Testis (tissue), 3 donors: Measurements from ENCODE around the gene TBKBP1. TPM values are rescaled to one million over a fixed set of nuclear protein-coding genes. Genes with fewer than 3 reads are reported as not detected.

ENCODE experiments used
- DNase-seq: peaks from one replicate; pipeline ENCODE4 v3.0.0-alpha.2; 2019
- H3K27ac ChIP-seq, 2 donors: fragments of 200-600 bp; sonication (generic); one replicate each; pipeline ENCODE4 v1.5.1; 2019
- H3K27me3 ChIP-seq: fragments of 200-600 bp; sonication (generic); one replicate; pipeline ENCODE4 v1.5.1; 2019
- H3K36me3 ChIP-seq: fragments of 200-600 bp; sonication (generic); one replicate; pipeline ENCODE4 v1.5.1; 2017; ENCODE audit warnings: low read depth; ENCODE audit errors: missing control alignments
- H3K4me1 ChIP-seq: fragments of 200-600 bp; sonication (generic); one replicate; pipeline ENCODE4 v1.5.1; 2019
- H3K4me3 ChIP-seq, 2 donors: fragments of 200-600 bp; sonication (generic); one replicate each; pipeline ENCODE4 v1.5.1; 2017 to 2019
- H3K9me3 ChIP-seq: fragments of 200-600 bp; sonication (generic); one replicate; pipeline ENCODE4 v1.5.1; 2017
- POLR2A ChIP-seq: fragments of 450-650 bp; IDR thresholded peaks from one replicate; pipeline ENCODE4 v1.6.1; 2017; ENCODE audit warnings: antibody characterized with exemption, mild to moderate bottlenecking, moderate library complexity
- WGBS, 2 donors: methylation state at CpG; one replicate each; pipeline ENCODE4 v1.1.5; 2018; 5-methylcytosine and 5-hydroxymethylcytosine counted together
- intact Hi-C: fragments of 100-400 bp; cut with DNase I; formaldehyde crosslinking; loops from one replicate; pipeline ENCODE4 v1.15.1; 2023; ENCODE audit warnings: low total_unique reads
- polyA plus RNA-seq: library from polyadenylated mRNA; stranded (reverse); fragments of 350-450 nt; fragmentation: Illumina TruSeq; extraction: RNeasy Lipid Tissue Mini Kit (QIAGEN cat#74804); gene quantifications from one replicate; pipeline ENCODE4 v1.2.3, GENCODE V29; 2014; ENCODE audit warnings: low read depth, low replicate concordance; ENCODE audit not compliant: insufficient read depth
- total RNA-seq, 2 donors: library from RNA; depleted of rRNA; stranded (reverse); fragments of >200 nt; gene quantifications; one replicate each; pipeline ENCODE4 v1.2.3, GENCODE V29; 2016
- TF ChIP-seq, protein P1 (sequence below), 3 experiments: fragments of 450-650 bp in 2 of 3; fragments of 200-600 bp in 1 of 3; sonication (generic) in 1 of 3; IDR thresholded peaks; one replicate each; pipeline ENCODE4 v1.5.1; 2016 to 2019; ENCODE audit warnings: antibody characterized with exemption in 3 of 3, mild to moderate bottlenecking in 2 of 3, moderate library complexity in 1 of 3

Gene TBKBP1
- total and polyA plus RNA-seq, 3 donors from 2014 or later, result 21.9 to 23.3 (median 23.3) TPM

DNA sequence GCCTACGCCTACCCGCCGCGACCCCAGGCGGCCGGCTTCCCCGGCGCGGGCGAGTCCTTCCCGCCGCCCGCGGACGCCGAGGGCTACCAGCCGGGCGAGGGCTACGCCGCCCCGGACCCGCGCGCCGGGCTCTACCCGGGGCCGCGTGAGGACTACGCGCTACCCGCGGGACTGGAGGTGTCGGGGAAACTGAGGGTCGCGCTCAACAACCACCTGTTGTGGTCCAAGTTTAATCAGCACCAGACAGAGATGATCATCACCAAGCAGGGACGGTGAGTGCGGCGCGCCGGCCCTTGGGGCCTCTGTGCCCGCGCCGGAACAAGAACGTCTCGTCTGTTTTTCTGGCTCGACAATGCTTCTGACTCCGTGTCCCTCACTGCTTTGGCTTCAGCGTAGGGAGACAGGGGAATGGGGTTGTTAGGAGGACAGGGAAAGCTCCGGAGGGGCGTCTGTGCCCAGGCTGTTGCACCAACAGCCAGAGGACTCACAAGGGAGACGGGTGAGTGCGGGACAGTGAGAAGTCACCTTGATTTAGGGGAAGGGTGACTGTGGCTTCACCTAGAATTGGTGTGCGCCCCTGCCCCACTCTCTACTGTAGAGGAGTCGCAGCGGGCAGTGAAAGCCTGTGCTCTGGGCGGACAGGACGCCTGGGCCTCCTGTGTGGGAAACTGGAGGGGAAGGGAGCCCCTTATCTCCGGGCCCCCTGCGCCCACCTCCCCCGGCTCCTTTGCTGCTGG is 39.9 kb downstream of the TBKBP1 start:
- no peak for DNase-seq
- H3K4me1 ChIP-seq, result peaks cover 4% of the 10 kb centered on the region
- no peaks in the 10 kb centered on the region for H3K9me3 ChIP-seq
- 9 to 19% methylated on average over 18 to 50 of the region's 60 CpGs for WGBS, 2 donors
- intact Hi-C loops, result no loop called here
- H3K27ac ChIP-seq, result no peak overlapping the region
- H3K36me3 ChIP-seq, result no peaks in the 10 kb centered on the region
- peak overlapping the region; percentile 34 to 56 for H3K4me3 ChIP-seq
- TF ChIP-seq, protein P1, sequence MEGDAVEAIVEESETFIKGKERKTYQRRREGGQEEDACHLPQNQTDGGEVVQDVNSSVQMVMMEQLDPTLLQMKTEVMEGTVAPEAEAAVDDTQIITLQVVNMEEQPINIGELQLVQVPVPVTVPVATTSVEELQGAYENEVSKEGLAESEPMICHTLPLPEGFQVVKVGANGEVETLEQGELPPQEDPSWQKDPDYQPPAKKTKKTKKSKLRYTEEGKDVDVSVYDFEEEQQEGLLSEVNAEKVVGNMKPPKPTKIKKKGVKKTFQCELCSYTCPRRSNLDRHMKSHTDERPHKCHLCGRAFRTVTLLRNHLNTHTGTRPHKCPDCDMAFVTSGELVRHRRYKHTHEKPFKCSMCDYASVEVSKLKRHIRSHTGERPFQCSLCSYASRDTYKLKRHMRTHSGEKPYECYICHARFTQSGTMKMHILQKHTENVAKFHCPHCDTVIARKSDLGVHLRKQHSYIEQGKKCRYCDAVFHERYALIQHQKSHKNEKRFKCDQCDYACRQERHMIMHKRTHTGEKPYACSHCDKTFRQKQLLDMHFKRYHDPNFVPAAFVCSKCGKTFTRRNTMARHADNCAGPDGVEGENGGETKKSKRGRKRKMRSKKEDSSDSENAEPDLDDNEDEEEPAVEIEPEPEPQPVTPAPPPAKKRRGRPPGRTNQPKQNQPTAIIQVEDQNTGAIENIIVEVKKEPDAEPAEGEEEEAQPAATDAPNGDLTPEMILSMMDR (IDR thresholded peaks at IDR 0.05), result no peak
- TF ChIP-seq POLR2A, result no peak
- no peaks in the 10 kb centered on the region for H3K27me3 ChIP-seq

DNA sequence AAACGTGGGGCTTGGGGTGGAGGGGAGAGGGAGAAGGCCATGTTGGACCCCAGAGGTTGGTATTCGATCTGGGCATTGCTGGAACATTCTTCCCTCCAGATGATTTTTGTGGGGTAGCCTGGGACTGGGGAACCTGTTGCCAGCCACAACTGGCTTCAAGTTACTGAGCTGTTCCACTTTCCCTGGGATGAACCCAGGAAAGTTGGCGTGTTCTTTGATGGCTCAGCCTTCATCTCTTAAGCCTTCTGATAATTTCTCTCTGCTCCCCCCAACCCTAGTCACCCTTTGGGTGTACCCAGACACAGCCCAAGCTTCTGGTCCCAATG is 41.1 kb downstream of the TBKBP1 start:
- no peak for TF ChIP-seq POLR2A
- TF ChIP-seq, protein P1 (IDR thresholded peaks at IDR 0.05), result no peak
- WGBS, 2 donors, result 67 to 84% methylated on average over 3 of the region's 3 CpGs
- Histone ChIP-seq H3K27ac (no peak overlapping the region), H3K4me3 (no peak overlapping the region), H3K27me3 (no peaks in the 10 kb centered on the region), H3K36me3 (no peaks in the 10 kb centered on the region), H3K4me1 (peaks cover 4% of the 10 kb centered on the region), H3K9me3 (no peaks in the 10 kb centered on the region)
- intact Hi-C loops, result no loop called here
- DNase-seq, result no peak

DNA sequence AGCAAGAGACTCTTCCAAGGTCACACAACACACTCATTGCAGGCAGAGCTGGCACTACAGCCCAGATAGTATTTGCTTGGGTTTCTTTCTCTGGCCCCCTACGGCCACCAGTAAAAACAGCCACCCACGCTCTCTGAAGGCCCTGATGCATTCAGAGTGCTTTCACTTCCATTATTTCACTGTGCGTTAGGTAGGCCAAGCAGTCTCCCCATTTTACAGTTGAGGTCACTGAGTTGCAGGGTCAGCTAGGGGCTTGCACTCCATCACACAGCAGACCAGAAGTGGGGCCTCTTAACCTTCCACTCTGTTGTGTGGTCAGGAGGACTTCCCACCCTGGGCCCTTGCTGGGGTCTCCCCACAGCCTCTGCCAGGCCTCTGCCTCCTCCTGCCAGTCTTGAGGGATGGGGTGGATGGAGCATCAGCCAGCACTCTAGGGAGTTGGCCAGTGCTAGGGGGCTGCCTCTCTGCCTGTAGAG is 41.6 kb downstream of the TBKBP1 start:
- no peak for DNase-seq
- Histone ChIP-seq H3K4me3 (no peak overlapping the region), H3K9me3 (no peaks in the 10 kb centered on the region), H3K4me1 (peaks cover 4% of the 10 kb centered on the region), H3K27me3 (no peaks in the 10 kb centered on the region), H3K27ac (no peak overlapping the region), H3K36me3 (no peaks in the 10 kb centered on the region)
- intact Hi-C loops, result no loop called here
- no peak for TF ChIP-seq POLR2A
- TF ChIP-seq, protein P1 (IDR thresholded peaks at IDR 0.05), result no peak
- WGBS, 2 donors, result 86 to 91% methylated on average over 3 of the region's 3 CpGs

DNA sequence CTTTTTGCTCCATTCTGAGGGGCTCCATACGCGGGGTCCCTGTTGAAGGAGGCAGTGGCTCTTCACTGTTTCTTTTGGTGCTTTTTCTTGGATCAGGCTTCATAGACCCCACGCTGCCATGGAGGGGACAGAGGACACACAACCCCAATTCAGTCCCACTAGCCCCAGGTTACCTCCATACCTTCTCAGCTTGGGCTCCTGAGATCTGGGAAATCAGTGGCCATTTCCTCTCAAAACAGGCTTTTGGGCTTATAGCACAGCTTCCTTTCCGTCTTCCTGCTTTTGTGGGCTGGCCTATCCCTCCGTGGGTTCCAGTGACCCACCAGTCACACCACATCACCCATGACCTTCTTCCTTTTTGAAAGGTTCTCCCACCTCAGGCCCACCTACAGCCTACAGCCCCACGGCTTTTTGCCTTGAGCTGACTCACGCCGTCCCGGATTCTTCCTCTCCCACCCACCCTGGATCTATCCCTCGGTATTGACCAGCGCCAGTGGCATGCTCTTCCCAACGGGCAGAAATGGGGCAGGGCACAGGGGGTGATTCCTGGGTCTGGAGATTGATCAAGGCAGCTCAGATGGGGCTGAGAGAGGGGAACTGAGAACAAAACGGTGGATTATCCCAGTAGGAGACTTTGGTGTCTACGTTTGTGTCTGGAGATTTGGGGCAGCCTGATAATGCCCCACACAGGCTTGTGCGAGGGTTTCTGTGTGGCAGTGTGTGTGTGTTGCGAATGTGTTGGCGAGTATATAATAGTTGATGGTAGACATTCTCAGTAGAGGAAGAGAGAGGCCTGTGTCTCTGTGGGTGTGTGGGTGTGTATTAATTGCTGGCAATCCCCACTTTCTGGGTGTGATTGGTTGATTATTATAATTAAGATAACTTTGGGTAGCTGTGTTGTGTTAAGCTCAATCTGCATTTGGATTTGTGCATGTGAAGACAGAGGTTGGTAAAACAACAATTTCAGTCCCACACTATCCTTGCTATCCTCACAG is 42.8 kb downstream of the TBKBP1 start:
- intact Hi-C loops, result no loop called here
- no peak for TF ChIP-seq POLR2A
- TF ChIP-seq, protein P1 (IDR thresholded peaks at IDR 0.05), result no peak
- WGBS, 2 donors, result 88 to 92% methylated on average over 17 of the region's 17 CpGs
- Histone ChIP-seq H3K27me3 (no peaks in the 10 kb centered on the region), H3K4me1 (peaks cover 4% of the 10 kb centered on the region), H3K9me3 (no peaks in the 10 kb centered on the region), H3K36me3 (no peaks in the 10 kb centered on the region), H3K27ac (no peak overlapping the region), H3K4me3 (no peak overlapping the region)
- peak; percentile 1 for DNase-seq
